SKM-1 (cell line): ENCODE results near the gene MACROH2A1.

Experiments used
- DNase-seq: peaks from one replicate; lab custom pipeline; 2025; ENCODE audit not compliant: unreplicated experiment; lab: John Stamatoyannopoulos, UW

MACROH2A1 gene

DNA sequence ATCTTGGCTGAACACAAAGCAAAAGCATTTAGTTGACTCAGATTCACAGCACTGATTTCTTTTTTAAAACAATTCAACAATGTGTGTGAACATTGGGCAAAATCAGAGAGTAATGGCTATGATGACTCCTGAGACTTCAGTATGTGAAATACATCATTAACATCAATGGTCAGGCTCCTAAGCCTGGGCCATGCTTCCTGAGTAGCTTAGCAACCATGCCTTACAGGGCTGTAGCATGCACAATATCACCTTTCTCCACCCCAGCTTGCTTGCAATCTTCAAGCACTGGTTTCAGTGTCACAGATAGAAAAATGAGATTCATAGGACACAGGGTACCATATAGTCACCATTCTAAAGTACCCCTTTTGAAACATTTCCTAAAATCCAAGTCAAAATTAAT lies 41.3 kb downstream of the MACROH2A1 start:
- no peak for DNase-seq

- no peak for DNase-seq
Observed at GRCh38 chr5:135356522-135357318, 42.3 kb downstream of the MACROH2A1 start.

DNA sequence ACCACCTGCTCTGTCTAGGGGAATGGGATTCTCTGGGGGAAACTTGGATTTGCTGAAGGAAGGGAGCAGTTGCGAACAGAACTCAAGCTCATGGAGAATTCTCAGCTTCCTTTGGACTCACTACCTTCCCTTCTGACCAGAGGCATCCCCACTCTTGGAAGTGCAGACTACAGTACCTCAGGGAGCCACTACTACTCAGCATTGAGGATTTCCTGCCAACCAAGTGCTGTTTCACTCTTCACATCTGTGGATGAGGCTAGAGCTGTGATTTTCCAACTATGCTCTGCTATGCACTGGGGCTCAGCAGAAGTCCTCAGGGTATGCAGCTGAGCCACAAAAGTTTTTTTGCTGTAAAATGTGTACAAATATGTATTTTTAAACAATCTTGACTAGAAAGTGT lies 43.9 kb downstream of the MACROH2A1 start:
- DNase-seq, result no peak

GRCh38 chr5:135353952-135354721 lies 44.9 kb downstream of the MACROH2A1 start:
- no peak for DNase-seq

- no peak for DNase-seq
Observed at GRCh38 chr5:135350536-135350935, 48.5 kb downstream of the MACROH2A1 start.

- no peak for DNase-seq
Observed at GRCh38 chr5:135349886-135350285, 49.1 kb downstream of the MACROH2A1 start.

- no peak for DNase-seq
Observed at GRCh38 chr5:135349451-135349850, 49.6 kb downstream of the MACROH2A1 start.

DNA sequence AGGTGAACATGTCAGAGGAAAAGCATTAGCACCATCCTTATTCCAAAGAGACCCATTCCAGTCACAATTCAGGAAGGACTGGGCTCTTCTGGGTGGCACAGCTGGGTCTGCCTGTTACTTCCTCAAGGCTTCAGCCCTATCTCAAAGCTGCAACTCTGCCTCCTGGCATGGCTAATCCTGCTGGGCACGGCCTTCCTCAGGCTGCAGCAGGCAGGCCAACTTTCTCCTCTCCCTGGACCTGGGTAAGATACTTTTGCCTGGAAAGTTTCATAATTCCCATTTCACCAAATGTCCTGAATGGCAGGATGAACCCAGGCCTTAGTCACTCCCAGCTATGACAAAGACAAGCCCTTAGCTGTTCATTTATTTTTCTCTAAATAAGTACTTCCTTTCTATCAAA lies 50.1 kb downstream of the MACROH2A1 start:
- DNase-seq, result no peak

- DNase-seq, result no peak
Observed at GRCh38 chr5:135347392-135347791, 51.6 kb downstream of the MACROH2A1 start.

DNA sequence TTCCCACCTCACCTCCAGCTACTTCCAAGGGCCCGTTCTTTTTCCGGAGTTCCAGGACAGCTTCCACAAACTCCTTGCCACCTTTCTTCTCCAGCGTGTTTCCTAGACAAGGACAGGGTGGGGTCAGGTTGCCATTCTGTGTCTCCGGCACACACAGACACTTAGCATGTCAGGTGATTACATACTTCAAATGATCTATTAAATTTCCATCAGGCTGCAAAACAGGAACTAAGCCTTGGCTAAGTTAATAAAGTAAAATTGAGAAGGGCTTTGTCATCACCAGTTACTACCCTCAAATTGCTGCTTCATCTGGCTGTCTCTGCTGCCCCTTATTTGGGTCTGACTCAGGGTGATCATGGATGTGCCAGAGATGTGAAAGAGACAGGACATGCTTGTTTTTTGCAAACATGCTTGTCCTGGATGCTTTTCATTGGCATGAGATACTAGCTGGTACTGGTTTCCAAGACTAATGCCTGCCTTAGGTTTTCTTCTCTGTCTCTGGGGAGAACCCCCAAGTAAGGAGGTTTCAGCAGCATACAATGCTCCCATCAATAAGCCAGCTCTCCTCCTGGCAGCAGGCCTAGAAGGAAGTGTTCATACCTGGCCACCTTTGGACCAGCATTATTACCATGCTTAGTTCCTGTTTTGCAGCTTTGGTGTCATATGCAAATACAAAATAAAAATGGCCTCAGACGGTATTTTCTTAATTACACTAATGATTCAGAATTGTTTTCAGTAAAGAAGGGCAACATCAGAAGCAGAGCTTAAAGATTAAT lies 52.9 kb downstream of the MACROH2A1 start:
- no peak for DNase-seq

DNA sequence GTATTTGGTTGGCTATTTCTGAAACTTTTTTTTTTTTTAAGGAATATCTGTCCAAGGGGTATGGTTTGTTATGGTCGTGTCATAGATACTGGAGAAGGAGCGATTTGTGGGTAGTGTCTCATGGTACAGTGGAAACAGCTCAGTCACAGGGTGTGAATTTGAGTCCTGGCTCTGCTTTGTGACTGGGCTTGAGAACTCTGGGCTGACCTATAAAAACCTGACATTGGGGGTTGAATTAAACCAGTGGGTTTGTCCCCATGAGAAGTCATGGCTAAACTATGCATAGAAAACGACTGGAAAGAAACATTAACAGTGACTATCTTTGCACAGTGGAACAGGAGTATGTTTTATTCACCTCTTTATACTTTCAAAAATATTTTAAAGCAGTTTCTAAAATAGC lies 54.7 kb downstream of the MACROH2A1 start:
- DNase-seq, result no peak

DNA sequence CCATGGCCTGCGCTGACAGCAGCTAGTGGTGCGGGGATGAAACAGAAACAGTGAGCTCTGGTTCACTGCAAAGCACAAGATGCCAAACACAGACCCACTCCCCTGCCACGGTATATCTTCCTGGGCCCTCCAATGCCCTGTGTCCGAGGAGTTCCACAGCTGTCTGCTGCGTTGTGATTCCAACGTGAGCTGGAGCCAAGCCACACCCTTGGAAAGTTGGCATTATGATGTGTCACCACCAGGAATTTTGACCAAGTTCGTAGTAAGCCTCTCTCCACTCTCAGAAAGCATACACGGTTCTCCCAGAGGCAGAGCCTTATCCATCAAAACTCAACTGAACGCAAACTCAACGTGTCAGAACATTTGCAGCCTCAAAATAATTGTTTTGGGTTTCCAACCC lies 55.6 kb downstream of the MACROH2A1 start:
- no peak for DNase-seq

- no peak for DNase-seq
Observed at GRCh38 chr5:135342551-135342875, 56.5 kb downstream of the MACROH2A1 start.

DNA sequence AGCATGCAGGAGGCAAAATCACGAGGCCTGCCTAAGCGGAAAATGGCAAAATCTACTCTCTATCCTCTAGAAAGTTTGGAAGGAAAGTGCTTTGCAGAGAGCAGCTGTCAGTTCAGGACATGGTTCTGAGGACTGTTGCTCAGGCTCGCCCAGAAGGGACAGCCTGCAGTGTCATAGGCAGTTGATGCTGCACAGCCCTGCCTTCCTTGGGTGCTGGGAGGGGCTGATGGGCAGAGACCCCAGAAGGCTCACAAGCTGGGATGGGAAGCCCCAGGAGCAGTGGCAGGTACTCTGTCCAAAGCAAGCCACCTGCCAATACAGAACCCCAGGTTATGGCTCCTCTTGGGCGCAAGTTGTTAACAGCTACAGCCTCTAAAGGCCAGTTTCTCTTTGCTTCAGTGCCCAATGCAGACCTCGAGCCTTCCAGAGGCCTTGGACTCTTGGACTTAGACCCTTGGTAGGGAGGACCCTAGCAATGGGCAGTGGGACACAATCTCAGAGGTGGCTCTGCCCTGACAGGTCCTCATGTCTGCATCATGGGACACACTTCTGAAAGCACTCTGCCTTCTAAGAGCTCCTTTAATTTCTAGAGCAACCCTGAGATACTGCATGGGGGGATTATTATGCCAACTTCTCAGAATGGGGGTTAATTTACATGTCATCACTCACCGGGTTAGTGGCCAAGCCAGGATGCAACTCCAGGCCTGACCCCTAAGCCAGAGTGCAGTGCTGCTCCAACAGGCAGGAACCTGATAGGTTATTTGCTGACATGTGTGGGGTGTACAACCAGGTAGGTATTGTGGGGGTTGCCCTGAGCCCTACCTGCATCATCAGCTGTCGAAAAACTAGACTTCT lies 57.1 kb downstream of the MACROH2A1 start:
- DNase-seq, result no peak

GRCh38 chr5:135341016-135341666 lies 57.9 kb downstream of the MACROH2A1 start:
- no peak for DNase-seq

GRCh38 chr5:135340568-135340967 lies 58.5 kb downstream of the MACROH2A1 start:
- DNase-seq, result no peak

- DNase-seq, result no peak
Observed at GRCh38 chr5:135339623-135340022, 59.4 kb downstream of the MACROH2A1 start.

GRCh38 chr5:135339189-135339588 lies 59.8 kb downstream of the MACROH2A1 start:
- DNase-seq, result no peak

GRCh38 chr5:135337064-135337463 lies 62.0 kb downstream of the MACROH2A1 start:
- DNase-seq, result no peak
